M059J (cell line): ENCODE data around the gene CARS1. TPM values are rescaled to one million over a fixed set of nuclear protein-coding genes. Genes with fewer than 3 reads are reported as not detected.
"Not testable (repeated sequence)": the region's sequence is repeated elsewhere in the genome, so short reads cannot be mapped to it uniquely, and the experiment has no call there.

Experiments used
- DNase-seq: peaks from one replicate; pipeline ENCODE4 v3.0.0-alpha.2; 2012; ENCODE audit warnings: low read depth
- total RNA-seq: library from RNA; depleted of rRNA; stranded (reverse); fragments of >200 nt; shearing (Covaris generic); gene quantifications from 2 replicates; pipeline ENCODE4 v1.2.3, GENCODE V29; 2014

CARS1 gene
- total RNA-seq, 1 experiment from 2014 or later: 58.8 TPM

DNA sequence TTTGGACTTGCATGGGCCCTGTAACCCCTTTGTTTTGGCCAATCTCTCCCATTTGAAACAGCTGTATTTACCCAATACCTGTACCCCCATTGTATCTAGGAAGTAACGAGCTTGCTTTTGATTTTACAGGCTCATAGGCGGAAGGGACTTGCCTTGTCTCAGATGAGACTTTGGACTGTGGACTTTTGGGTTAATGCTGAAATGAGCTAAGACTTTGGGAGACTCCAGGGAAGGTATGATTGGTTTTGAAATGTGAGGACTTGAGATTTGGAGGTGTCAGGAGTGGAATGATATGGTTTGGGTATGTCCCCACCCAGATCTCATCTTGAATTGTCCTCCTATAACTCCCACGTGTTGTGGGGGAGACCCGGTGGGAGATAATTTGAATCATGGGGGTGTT is 6.2 kb upstream of the CARS1 start:
- DNase-seq: not testable (repeated sequence)

DNA sequence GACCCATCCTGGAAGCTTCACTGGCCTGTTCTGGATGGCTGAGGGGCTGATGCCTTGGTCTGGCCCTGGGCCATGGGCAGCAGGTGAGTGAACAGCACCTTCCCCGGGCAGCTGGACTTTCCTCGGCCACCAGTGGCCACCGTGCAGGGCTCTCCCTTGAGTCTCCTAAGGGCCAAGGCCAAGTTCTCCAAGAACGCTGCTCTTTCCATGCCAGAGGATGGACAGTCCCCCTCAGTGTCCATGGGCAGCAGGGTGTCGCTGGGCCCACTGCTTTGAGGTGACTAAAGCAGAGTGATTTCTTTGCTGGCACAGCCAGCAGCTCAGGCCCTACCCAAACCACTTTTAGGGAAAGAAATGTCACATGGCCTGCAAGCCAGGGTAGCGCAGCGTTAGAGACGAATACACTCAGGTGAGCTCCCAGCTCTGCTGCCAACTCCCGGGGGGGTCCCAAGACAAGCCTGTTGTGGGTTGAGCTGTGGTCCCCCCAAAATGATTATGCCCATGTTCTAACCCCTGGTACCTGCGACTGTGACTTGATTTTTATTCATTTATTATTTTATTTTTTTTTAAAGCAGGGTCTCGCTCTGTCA is 3.3 kb upstream of the CARS1 start:
- DNase-seq: no peak

DNA sequence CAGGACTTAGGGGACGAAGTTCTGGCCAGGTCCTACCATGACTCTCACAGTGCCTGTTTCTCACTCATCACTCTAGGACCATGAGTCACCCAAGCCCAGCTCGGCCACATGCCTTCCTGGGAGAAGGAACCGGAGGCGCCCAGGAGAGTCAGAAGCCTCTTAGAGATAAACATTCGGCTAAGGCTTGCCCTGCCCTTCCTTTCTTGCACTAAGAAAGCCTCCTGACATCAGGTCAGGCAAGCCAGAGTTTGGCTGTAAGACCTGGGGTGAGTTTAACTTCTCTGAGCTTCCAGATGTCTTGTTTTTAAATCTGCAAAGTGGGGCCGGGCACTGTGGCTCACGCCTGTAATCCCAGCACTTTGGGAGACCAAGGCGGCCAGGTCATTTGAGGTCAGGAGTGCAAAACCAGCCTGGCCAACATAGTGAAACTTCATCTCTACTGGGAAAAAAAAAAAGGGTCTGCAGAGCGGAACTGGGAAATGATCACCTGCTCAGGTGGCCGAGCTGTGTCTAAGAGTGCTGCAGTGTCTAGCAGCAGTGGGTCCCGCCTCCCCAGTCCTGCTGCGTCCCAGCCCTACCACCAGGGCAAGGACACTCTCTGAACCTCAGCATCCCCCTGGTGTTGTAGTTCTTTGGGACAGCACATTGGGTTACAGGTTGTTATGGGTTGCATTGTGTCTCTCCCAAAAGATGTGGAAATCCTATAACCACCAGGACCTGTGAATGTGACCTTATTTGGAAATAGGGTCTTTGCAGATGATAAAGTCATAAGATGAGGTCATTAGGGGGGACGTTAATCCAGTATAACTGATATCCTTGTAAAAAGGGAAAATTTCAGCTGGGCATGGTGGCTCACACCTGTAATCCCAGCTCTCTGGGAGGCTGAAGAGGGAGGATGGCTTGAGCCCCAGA is 1.8 kb upstream of the CARS1 start:
- DNase-seq: peak; percentile 95

DNA sequence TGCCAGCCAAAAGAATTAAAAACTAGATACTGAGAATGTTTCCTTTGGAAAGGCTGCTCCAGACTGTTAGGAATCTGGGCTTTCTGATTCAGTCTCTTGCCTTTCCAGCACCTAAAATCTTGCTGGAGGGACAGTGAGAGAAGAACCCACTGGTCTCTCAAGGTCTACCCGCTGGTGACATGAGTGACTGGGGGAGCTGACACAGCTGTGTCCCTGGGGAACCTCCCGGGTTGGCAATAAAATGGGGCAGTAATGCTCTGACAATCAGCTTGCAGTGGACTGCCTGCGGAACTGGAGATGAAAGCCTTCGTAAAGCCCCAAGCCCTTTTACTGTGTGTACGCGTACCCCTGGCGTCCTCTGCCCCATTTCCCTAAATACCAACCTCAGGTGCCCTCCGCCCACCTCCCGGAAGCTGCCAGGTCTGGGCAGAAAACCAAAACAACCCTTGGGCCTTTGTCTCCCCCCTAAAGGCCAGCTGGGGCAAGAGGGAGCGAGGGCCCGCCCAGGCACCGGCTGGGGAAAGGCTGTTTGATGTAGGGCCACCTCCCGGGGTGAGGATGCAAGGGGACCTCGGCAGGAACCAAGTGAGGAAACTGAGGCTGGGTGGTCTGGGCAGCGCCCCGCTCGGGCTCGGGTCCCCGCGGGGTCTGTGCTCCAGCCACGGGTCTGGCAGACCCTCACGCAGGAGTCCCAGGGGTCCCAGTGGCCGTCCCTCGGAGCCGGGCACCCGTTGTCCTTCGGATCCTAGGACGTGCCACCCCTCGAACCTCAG is 741 bp downstream of the CARS1 start:
- peak; percentile 24 for DNase-seq

DNA sequence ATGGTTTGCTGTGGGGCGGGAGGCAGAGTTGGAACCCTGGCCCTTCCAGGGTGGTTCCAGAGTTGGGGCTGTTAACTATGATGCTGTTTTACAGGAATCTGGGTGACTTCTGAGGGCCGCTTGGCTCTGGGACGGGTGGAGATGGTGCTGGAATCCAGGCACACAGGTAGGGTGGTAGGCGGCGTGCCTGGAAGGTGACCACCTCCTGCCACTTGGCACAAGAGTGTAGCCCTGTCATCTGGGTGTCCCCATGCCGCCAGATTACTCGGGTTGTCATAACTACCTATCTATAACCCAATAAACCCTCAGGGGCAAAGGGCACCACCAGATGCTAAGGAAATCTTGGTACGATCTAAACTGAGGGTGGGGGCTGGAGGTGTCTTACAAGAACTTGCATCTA is 1.3 kb downstream of the CARS1 start:
- DNase-seq: no peak

DNA sequence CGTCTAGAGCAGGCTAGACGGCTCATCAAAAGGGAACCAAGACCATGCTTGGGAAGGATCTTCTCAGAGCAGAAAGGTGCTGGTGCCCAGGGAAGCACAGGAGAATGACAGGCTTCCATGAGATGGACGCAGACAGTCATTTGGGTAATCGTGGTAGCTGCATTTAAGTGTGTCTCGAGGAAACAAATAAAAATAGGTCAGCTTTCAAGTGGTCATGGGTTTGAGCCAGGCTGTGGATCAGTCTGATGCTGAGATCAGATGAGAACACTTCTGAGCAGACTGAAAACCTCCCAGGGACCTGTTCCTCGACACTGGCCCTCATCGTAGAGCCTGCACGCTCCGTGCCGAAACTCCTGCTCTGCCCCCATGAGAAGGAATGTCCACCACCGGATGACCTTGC is 4.7 kb downstream of the CARS1 start:
- no peak for DNase-seq

DNA sequence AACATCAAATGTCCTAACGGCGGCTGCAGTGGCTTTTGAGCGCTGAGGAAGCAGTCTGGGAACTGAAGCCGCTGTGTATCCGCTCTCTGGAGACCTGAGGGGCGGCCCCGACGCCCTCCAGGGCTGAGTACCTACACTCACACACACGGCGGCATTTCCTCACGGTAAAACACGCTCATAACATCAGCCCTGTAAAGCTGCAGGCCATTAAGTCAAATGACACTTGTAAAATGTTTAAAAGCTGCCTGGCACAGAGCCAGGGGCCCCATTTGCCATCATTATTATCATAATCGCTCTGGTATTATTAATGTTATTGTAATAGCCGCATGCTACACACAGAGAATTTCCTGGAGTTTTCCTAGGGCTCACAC is 5.1 kb downstream of the CARS1 start:
- peak; percentile 11 for DNase-seq

DNA sequence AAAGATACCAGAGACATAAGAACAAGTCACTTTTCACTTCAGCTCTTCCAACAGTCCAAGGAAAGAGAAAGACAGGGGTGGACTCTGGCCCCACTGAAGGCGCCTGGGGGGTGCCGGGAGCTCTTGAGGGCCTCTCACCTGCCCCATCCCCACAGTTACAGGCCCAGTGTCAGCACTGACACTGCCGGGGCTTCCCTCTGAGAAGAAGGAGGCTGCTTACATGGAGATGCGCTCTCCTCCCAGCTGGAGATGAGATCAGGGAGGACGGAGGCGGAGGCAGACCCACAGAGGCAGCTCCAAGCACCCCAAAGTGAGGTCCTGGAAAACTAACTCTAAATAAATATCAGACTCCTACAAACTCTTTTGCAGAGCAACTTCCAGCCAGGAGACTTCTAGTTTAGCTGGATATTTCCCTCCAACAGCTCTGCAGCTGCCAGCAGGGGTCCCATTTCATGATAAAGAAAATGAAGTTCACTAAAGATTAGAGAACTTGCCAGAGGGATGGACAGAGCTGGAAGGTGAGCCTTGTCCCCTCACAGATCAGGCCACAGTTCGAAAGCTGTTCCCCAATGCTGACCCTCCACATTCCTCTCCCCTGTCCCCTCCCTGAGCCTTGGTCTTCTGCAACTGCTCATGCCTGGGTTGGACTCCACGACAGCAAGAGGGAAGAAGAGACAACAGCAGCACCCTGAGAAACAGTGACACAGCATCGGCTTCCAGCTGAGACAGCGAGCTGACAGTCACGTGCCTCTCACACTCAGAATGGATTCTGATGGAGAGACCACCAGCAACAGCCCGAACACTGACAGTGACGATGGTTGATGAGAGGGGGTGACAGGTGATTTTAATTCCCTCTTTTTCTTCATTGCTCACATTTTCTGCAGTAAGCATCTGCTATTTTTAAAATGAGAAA is 5.8 kb downstream of the CARS1 start:
- no peak for DNase-seq

DNA sequence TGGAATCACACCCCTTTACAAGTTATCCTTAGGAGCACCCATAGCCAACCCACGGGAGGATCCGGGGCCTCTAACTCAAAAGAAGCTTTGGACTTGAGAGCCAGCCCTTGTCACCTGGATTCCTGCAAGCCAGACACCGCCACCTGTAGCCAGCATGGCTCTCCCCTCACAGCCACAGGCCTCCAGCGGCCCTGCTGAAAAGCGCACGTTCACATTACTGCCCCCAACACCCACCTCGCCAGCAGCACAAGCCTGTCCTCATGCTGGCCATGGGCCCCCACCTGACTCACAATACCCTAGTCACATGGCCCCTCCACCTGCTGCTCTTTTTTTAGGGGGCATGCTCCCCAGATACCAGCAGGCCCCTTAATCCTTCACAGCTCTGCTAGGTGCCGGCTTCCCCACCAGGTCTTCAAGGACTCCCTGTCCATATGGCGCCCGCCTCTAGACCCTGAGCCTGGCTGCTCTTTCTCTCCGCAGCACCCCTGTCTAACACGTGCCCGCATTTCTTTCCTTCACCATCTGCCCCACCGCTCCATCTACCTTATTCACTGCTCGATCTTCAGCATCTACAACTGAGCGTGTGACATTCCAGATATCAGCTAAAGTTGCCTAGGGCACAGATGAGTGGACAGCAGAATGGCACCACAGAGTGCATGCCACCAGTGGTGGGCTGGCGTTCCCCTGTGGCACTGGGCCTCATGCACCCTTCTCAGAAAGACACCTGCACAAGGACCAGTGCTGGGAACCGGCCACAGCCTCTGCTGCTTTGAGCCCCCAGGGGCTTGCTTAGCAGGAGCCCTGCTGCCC is 6.6 kb downstream of the CARS1 start:
- DNase-seq: peak; percentile 27

DNA sequence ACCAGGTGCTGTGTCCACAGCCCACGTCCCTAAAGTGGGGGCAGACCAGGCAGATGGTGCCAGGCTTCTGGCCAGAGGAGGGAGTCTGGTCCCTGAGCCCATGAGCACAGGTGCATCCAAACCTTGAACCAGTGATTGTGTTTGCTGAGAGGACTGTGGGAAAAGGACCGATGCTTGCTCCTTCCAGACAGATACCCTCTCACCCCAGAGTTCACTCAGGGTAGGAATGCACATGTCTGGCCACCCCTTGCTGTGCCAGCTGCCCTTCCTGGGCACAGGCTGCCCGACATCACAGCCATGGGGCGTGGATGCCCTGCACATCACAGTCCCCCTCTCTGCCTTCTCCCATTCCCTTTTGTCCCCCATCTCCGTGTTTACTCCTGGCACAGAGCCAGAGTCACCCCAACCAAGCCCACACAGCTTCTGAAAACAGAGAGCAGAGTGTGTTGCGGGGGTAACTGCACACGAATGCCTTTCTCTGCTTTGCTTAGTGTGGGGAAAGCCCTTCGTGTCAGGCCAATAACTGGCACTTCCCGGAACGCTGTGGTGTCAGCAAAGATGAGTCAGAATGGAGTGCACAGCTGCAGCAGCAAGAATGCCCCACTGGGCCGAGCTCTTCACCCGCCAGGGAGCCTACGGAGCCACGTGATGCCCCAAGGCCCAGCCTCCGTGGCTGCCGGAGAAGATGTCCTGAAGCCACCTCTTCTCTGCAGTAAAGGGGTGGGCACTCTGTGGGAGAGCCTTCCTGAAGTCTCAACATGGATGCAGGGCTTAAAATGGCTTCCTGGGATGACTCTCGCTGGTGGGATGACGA is 7.6 kb downstream of the CARS1 start:
- DNase-seq: peak; percentile 97

DNA sequence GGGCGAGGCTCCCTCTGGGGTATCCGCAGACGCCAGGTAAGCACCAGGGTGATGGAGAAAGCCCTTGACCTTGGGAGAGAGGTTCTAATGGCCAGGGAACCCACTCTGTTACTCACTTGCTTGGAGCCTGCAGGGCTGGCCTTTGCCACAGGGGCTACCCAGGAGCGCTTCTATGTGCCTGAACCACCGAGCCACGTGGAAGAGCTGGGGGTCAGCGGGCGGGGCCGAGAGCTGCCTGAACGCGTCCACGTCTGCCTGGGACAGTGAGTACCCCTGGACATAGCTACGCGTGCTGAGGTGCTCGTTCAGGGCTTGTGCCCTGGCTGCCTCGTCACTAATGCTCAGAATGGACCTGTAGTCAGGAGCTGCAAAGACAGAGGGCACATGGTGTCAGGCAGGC is 9.6 kb downstream of the CARS1 start:
- no peak for DNase-seq

DNA sequence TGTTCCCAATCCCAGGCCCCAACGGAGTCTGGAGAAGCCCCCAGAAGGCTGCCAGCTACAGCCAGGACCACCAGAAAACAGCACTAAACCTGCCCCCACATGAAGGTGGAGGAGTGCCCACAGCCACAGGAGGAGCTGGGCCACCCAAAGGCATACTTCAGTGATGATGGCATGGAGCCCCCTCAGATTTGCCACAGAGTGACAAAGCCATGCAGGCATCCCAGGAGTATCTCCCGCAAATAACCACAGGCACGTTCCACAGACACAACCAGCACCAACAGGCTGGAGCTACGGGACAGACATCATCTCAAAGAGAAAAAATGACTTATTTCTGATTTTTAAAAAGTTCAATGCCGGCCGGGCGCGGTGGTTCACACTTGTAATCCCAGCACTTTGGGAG is 10.6 kb downstream of the CARS1 start:
- DNase-seq: peak; percentile 17

DNA sequence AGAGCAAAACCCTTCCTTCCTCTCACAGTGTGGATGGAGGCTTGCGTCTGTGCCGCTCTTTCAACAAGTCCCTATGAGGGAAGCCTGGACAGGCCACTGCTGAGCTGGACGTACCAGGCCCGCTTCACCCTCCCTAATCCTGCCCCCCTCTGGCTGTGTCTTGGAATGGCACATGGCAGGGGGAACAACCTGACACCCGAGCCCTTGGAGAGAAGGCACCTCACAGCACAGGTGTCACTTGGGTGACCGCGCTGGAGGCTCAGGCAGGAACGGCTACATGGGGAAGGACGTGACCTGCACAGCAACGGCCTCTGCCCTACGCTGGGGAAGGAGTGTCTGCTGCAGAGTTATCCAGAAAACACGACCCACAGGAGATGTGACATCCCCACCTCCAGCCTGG is 11.0 kb downstream of the CARS1 start:
- no peak for DNase-seq

DNA sequence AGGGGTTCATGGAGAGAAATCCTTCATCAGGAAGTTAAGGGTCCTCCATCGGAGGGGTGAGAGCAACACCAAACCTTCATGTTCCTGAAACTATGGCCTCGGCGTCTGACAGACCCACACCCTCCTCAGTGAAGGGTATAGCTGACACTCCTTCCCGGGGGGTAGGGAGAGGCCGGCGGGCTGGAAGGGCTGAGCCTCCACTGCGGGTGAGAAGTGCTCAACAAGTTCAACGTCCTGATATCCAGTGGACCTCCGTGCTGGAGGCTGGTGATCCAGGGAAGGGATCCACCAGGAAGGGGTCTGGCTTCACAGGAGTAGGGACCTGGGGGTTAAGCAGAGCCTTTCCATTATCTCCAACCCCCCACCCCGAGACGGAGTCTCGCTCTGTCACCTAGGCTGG is 12.3 kb downstream of the CARS1 start:
- DNase-seq: no peak

DNA sequence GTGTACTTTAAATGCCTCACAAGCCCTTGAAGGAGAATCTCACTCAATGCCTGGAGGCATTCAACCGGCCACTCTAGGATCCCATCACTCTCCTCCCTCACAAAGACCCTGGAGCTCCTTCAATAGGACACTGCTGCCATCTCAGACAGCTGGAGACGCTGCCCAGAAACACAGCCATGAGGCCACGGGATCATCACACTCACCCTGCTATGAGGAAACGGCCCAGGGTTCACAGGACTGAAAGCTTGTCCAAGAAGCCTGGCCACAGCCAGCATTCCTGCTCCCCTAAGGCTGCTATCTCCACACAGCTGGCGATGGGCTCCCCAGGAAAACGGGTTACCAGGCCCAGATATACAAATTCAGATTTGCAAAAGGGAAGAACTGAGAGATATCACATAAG is 13.2 kb downstream of the CARS1 start:
- peak; percentile 58 for DNase-seq

DNA sequence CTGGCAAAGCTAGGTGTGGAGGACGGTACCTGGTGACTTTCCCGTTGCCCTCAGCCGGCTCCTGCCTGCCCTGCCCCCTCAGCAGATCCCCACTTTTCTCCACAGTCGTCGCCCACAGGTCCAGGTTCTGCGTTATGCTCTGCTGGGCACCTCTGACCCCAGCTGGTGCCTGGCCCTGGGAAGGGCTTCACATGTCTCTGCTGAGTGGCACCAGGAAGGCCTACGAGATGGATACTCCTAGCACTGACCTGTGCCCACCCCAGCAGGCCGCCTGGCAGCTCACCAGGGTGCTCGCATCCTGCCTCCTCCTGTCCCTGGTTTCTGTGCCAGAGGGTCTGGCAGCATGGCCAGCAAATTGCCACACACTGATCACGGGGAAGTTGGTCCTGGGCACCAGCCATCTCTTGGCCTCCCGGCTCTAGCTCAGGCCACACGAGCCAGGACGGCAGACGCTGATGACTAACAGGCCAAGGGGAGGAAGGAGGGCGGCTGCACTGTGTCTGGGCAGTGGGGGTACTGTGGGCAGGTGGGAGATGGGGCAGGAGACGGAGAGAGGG is 13.8 kb downstream of the CARS1 start:
- DNase-seq: peak; percentile 76

DNA sequence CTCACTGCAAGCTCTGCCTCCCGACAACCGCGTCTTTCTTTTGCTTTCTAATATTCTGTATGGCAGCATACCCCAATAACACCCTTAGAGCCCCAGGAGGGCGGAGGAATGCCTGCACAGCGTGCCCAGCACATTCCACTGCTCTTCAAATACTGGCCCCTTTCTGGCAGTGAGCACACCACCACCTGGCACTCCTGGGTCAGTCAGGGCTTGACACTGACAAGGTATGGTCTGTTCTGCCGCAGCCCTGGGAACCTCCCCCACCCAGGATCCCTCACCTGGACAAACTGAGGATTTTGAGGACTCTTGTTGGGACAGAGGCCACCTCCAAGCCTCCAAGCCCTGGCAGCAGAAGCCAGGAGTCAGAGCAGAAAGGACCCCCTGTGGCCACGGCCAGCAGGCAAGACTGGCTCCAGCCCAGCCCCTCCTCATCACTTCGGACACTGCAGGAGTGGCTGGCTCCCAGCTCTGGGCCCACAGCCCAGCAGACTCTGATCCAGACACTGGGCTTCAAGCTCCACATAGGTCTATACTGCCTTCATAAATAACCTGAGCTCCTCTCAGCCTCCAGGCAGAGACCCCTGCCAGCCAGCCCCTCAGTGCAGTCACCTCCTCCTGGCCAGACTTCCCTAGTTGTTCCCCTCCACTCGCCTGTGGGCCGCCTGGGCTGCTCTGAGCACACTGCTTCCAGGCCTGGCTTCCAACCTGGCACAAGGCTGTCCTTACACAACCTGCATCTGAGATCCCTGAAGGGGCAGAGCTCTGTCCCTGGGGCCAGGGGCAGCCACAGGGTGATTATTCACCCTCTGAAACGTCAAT is 14.5 kb downstream of the CARS1 start:
- DNase-seq: no peak

DNA sequence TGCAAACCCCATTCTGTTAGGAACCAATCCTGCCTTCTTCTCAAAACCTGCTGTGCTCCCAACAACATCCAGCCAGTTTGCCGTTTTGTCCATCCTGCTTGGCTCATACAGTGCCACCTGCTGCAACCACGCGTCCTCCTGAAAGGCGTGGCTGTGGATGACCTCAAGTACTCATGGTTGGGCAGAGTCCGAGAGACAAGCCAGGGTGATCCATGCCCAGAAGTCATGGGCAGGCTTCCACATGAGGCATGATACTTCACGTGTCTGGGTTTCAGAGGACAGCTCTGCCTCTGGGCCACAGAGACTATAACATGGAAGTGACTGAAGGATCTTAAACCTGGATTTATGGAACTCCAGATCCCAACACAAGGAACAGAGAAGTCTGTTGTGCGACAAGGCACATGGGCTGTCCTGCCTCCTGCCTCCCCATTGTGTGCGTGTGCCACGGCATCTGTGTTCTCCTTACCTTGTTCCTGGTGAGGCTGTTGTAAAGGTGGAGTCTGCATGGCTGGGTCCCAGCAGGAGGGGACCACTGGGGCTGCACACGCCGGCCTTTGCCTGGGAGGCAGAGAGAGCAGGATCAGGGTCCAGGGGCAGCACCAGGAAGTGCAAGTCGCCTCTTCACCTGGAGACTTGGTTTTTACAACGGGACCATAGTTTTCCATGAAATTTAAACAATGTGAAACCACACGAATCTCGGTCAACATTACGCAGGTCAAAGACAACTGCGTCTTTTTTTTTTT is 15.4 kb downstream of the CARS1 start:
- no peak for DNase-seq
